IPS-11a (cell line): ENCODE results near the gene OR5K1.

ENCODE experiments used
- H3K4me3 ChIP-seq: one replicate; pipeline ENCODE4 v1.5.1; 2013; ENCODE audit warnings: low read depth, low read length, control low read depth

OR5K1 gene

GRCh38 chr3:98462901-98463300 lies at the start of gene OR5K1:
OR5K1 (plus strand) TSS chr3:98463201; CDS start chr3:98469577, 6,376 bp downstream.
- no peak within 1 kb of the TSS for H3K4me3 ChIP-seq

DNA sequence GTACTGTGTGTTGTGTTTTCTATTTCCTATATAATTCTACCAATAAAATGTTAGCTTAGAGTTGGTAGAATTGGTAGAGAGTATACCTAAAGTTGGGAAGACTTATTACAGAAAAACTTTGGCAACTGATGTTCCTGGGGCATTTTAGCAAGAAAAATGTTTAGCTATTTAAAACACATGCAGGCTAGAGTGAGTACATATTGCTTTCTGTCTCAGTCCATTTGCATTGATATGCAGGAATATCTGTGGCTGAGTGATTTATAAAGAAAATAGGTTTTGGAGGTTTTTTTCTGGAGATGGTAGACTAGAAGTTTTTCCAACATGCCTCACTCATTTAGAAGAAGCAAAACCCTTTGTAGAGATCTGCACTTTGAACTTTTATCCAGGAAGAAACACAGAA lies 30.4 kb upstream of the OR5K1 start:
- H3K4me3 ChIP-seq: no peak overlapping the region

GRCh38 chr3:98433764-98434163 lies 29.2 kb upstream of the OR5K1 start:
- no peak overlapping the region for H3K4me3 ChIP-seq

DNA sequence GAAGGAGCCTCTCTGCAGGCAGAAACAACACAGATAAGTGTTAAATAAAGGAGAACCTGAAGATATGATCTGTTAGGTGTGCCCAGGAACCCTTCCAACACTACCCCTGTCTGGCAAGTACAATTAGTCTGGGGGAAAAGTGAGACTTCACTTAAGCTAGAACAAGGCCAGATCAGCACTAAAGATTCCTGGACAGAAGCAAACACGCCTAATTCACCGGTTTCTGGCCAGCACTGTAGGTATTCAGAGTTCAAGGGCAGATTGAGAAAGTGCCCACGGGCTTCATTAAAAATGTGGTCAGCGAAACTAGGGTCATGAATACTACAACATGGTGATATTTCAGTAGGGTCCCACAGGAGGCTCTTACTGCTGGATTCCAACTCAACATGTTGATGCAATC lies 28.6 kb upstream of the OR5K1 start:
- H3K4me3 ChIP-seq: no peak overlapping the region

- H3K4me3 ChIP-seq: no peak overlapping the region
These were observed 22.7 kb upstream of the OR5K1 start for GRCh38 chr3:98440283-98440682.

DNA sequence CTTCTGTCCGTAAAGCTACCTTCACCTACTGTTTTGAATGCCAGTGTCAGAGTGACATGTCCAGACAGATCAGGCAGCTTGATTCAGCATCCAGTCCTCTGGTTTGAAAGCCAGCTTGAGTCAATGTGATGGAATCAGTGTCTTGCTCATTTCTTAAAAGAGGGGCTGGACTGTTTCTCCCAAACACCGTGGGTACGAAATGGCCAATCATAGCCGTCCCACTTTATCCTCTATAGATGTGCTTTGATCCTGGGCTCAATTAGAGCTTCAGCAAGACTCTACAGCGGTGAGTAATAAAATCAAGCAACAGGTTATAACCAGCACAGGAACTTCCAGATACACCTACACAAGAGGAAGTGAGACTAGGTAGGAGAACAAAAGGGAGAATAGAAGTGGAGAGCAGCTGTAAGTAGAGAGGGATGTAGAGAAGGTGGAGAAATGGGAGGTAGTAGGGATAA lies 17.0 kb upstream of the OR5K1 start:
- H3K4me3 ChIP-seq: no peak overlapping the region

- no peak overlapping the region for H3K4me3 ChIP-seq
These were observed 13.3 kb upstream of the OR5K1 start for GRCh38 chr3:98449606-98450193.

DNA sequence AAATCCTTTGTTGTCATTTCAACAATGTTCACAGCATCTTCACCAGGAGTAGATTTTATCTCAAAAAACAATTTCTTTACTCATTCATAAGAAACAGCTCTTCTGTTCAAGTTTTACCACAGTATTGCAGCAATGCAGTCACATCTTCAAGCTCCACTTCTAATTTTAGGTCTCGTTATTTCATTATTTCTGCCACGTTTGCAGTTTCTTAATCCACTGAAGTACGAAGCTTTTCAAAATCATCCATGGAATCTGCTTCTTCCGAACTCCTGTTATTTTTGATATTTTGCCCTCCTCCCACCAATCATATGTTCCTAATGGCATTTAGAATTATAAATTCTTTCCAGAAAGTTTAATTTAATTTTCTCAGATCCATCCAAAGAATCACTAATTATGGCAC lies 12.6 kb upstream of the OR5K1 start:
- H3K4me3 ChIP-seq: no peak overlapping the region

DNA sequence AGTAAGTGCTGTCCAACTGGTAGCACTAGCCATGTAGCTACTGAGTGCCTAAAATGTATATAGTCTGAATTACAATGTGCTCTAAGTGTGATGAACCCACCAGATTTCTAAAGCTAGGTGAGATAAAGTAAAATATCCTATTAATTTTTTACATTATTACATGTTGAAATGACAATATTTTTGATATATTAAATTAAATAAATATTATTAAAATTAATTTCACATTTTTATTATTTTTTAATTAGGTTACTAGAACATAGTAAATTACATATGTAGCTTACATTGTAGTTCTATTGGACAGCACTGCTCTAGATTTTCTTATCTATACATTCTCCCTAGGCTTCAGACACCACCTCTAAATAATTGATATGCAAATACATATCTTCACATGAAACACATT lies 9.2 kb upstream of the OR5K1 start:
- no peak overlapping the region for H3K4me3 ChIP-seq

DNA sequence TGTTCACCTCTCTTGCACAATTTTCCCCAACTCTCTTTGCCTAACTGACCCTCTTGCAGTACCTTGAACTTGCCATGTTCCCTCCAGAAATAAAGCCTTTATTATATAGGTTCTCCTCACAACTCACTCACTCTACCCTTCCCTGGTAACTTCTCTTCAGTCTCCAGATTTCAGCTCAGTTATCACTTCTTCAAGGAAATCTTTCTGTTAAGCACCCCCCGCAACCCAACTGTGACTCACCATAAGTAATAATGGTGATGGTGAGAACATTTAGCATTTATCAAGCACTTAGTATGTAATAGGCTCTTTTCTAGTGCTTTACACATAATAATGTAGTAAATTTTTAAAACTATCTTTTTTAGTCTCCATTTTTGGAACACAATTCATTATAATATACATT lies 8.1 kb upstream of the OR5K1 start:
- H3K4me3 ChIP-seq: no peak overlapping the region

- H3K4me3 ChIP-seq: no peak overlapping the region
These were observed 5.5 kb upstream of the OR5K1 start for GRCh38 chr3:98457543-98457942.

DNA sequence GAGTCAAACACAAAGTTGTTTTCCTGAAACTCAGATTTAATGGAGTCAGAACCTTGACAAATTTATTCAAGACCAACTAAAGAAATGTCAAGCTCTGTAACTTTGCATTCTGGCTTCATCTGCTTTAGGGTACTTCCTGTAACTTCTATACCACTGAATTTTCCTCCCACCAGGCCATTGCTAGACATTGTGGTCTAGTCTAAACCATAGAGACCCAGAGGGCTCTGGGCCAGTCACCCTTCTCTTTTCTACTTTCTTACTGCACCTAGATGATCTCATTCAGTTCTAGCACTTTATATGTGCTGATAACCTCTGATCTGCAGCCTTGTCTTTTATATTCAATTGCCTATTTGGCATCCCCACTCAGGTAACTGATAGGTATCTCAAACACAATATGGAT lies 2.8 kb upstream of the OR5K1 start:
- no peak overlapping the region for H3K4me3 ChIP-seq

GRCh38 chr3:98482717-98483482 lies 19.9 kb downstream of the OR5K1 start:
- H3K4me3 ChIP-seq: no peak overlapping the region

DNA sequence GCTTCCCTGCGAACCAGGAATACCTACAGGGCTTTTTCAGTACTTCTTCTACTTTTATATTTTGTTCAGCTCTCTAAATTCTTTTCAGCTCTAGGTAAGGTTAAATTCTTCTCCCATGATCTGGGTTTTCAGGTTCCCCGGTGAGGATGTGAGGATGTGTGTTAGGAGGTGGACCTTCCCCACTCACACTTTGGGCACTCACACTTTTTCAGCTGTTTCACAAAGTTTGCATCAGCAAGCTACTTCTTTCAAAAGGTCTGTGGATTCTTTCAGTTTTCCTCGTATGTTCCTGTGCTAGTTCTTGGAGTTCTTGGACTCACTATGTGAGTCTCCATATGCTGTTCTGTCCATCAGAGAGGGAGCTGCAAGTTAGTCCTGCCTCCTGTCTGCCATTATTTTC lies 20.6 kb downstream of the OR5K1 start:
- no peak overlapping the region for H3K4me3 ChIP-seq

GRCh38 chr3:98497381-98497780 lies 34.4 kb downstream of the OR5K1 start, which contains the start of gene OR5K2:
OR5K2 (plus strand) TSS chr3:98497681; CDS start chr3:98497681, 0 bp downstream.
- no peak within 1 kb of the TSS for H3K4me3 ChIP-seq

- no peak overlapping the region for H3K4me3 ChIP-seq
These were observed 37.0 kb downstream of the OR5K1 start for GRCh38 chr3:98500019-98500418.

- H3K4me3 ChIP-seq: no peak overlapping the region
These were observed 38.3 kb downstream of the OR5K1 start for GRCh38 chr3:98501270-98501669.

DNA sequence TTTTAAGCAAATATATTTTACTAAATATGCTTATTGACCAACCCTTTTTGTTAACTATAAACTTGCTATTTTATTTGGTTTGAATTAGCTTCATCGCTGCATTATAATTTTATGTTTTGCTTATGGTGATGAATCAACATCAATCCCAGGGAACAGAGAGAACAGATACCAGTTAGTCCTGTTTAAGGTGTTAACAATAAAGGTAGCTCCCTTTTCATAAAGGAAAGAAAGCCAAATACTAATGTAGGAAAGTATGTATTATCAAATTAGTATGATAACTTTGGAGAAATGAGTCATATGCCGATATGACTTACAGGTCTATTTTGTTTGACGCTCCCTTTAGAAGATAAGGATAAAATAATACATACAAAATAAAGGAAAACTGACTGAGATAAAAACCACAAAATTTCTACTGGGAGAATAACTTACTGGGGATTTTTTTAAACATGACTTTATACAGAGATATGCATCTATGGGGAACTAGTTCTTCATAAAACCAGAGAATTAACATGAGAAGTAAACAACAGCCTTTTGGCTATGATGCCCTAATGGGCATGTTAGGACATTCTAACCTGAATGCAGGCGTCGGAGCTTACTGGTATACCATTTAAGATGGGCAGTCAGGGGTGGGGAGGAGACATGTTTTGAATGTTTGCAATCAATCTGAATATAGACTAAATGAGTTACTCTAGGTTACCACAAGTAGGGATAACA lies 39.0 kb downstream of the OR5K1 start:
- no peak overlapping the region for H3K4me3 ChIP-seq

DNA sequence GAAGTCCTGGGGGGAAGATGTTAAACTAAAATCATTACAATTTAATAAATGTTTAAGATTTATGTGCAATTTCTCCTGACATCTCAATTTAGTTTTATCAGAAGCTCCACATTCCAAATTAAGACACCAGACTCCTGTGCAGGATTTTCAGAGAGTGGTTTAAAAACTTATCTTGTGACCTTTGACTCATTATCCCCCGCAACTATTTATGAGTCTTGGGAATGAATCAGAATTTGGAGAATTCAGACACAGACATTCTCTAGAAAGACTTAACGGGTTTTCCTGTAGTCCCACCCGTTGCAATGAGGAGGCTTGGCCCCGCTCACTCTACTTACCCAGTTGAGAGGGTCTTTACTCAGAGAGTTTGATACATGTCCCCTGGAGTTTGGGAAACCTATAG lies 41.5 kb downstream of the OR5K1 start:
- no peak overlapping the region for H3K4me3 ChIP-seq

- H3K4me3 ChIP-seq: no peak overlapping the region
These were observed 45.6 kb downstream of the OR5K1 start for GRCh38 chr3:98508582-98508981.

GRCh38 chr3:98512576-98512975 lies 49.6 kb downstream of the OR5K1 start:
- no peak overlapping the region for H3K4me3 ChIP-seq

DNA sequence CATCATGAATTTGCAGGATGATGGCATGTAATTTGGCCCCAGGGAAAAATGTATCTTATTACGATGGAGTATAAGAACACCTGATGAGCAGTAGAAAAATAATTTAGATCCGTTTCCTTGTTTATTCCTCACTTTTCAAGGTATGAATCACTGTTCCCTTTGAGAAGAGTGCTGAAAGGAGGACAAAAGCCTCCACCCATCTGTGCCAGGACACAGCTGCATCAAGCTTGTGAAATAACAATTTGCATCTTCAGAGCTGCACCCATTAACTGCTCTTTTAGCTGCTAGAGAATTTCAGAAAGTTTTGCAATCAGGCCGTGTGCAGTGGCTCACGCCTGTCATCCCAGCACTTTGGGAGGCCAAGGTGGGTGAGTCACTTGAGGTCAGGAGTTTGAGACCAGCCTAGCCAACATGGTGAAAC lies 50.1 kb downstream of the OR5K1 start:
- H3K4me3 ChIP-seq: no peak overlapping the region
